NK-92 treated with Interleukin-12 subunit alpha and Interleukin-12 subunit beta, amount 100 ng/mL, for 24 hours (cell line): ENCODE data around the gene LMBR1.
"Not testable (repeated sequence)": the region's sequence is repeated elsewhere in the genome, so short reads cannot be mapped to it uniquely, and the experiment has no call there.

Experiments
- DNase-seq: peaks from one replicate; lab custom pipeline; 2025; lab: John Stamatoyannopoulos, UW

The LMBR1 gene

GRCh38 chr7:156654511-156655234 is 238.3 kb downstream of the LMBR1 start:
- DNase-seq: no peak

DNA sequence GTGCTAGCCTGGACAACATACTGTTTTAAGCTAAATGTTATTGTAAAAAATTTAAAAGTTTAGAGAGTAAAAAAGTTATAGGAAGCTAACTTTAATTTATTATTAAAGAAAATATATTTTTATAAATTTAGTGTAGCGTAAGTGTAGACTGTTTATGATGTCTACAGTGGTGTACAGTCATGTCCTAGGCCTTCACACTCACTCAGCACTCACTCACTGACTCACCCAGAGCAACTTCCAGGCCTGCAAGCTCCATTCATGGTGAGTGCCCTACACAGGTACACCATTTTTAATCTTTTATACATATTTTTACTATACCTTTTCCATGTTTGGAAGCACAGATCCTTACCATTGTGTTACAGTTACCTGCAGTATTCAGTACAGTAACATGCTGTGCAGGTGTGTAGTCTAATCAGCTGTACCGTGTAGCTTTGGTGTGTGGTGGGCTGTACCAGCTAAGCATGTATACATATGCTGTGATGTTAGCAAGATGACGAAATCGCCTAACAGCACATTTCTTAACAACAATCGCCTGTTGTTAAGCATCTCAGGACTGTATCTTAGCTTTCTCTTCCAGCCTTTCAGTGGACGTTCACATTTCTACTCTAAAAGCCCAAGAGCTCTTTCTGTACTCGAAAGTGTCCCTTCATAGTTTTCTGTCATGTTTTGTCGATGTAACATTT is 240.0 kb downstream of the LMBR1 start:
- DNase-seq: no peak

- DNase-seq: no peak
Measured at GRCh38 chr7:156651474-156651873, 241.5 kb downstream of the LMBR1 start.

DNA sequence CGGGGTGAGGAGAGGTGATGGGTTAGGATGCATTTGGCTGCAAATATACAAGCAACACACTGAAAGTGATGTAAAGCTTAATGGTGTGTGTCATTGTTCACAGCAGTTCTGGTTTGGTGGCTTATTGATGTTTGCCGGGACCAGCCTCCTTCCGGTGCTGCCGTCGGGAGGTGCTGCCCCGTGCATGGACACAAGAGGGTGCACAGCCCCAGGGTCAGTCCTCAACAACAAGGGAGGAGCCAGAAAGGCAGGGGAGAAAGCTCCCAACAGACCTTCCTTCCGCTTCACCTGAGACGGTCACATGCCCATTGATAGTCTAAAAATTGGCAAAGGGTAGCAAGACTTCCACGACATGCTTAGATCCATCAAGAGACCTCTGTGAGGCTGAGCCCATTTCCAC is 242.9 kb downstream of the LMBR1 start:
- DNase-seq: no peak

- not testable (repeated sequence) for DNase-seq
Measured at GRCh38 chr7:156647330-156647729, 245.7 kb downstream of the LMBR1 start.

- DNase-seq: no peak
Measured at GRCh38 chr7:156642306-156643045, 250.5 kb downstream of the LMBR1 start.

DNA sequence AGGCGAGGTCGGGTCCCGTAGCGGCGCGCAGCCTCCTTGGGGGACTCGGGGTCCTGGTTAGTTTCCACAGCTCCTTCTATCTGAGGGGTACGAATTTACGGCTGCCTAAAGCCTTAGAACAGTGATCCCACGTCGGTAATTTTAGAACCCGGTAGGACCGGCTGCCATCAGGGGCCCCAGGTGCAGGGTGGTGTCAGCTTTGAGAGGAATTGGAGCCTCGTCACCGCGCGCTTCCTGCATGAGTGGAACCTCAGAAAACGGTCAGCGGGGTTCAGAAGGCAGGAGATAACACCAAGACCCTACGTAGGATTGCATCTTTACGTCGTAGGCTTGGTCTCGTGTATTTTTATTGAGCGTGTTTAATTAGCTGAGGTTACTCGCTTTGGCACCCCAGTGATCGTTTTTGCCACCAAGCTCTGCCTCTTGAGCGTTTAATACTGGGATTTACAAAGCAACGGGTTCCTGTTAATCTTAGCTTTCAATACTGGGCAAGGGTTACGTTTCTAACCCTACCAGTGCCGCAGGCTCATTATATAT is 252.0 kb downstream of the LMBR1 start:
- peak; percentile 79 for DNase-seq

DNA sequence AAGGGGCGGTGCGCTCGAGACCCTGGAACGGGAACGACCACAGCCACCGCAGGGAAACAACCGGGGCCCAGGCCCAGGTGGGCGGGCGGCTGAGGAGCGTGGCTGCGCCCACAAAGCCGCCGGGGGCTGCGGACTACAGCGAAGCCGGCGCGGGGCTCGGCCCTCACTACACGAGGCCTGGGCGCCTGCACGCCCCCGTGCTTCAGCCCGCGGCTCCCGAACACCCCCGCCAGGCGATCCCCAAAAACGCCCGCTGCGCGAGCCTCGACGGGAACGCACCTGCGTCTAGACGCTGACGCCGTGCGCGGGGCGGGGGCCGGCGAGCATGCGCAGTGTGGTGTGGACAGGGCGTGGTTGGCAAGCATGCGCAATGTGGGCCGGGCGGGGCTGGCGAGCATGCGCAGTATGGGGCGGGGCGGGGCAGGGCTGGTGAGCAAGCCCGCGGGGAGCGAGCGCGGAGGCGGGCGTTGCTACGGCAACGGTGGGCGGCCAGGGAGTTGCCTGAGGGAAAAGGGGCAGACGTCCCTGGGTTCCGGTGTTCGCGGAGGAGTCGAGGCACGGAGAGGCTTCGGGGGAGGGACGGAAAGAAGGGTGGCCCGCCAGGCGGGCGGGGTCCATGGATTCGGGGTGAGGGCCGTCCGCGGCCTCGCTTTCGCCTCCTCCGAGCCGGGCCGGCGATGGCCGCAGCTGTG is 252.6 kb downstream of the LMBR1 start, which contains the start of gene RNF32:
TSS of gene RNF32 (plus strand) at position 518 of the 692 bp plus-strand sequence. CDS start 3,104 bp downstream, outside the sequence.
- peak; percentile 99 for DNase-seq

DNA sequence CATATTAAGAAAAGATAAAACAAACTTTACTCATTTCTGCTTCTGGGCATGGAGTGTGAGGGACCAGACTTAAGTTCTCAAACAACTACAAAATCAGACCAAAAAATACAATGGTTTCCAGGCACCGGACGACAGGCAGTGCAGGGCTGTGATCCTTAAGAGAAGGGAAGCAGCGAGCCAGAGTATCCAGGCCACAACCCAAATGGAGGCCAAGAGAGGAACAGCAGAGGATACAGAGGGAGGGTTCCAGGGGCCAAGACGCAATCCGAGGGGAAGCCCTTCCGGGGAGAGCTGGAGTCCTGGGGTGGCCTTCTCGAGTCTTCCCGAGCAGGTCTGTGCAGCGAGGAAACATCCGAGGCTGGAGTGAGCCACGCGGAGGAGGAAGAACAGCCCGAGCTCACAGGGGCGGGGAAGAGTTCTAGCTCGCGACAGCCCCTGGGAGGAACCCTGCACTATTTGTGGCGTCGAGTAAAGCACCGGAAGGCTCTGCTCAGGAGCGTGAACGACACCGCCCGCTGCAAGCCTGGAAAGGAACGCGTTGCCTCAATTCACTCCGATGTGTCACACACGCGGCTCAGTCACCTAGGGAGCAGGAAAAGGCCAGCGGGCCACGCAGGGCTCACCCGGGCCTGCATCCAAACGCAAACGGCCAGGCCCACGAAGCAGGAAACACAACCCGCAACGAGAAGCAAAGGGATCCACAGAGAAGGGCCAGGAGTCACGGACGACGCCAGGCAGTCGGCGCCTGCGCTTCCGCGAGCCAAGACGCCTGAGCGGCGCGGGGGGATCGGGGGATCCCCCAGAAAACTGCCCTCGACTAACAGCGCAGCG is 253.3 kb downstream of the LMBR1 start:
- no peak for DNase-seq

DNA sequence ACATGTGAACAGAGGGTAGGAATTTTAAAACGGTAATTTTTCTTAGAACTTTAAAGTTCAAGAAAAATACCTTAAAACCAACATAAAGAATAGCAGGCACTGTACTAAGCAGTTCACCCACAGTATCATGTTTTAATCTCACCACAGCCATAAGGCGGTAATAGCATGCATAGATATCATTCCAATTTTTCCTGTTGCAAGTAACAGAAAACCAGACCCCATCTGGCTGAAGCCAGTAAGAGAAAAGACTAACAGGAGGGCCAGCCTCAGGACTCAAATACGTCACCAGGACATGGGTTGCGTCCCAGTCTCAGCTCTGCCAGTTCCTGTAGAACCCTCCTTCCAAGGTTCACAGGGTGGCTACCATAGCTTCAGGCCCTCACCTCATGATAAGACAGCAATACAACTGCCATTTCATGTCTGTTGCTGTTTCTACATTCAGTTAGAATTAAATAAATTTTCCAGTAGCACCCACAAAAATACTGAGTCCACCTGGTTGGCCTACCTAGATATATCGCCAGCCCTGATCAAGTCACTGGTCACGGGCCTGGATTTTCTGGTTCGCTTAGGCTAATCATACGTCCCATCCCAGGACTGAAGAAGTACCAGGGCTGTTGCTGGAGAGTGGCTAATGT is 254.4 kb downstream of the LMBR1 start:
- no peak for DNase-seq

DNA sequence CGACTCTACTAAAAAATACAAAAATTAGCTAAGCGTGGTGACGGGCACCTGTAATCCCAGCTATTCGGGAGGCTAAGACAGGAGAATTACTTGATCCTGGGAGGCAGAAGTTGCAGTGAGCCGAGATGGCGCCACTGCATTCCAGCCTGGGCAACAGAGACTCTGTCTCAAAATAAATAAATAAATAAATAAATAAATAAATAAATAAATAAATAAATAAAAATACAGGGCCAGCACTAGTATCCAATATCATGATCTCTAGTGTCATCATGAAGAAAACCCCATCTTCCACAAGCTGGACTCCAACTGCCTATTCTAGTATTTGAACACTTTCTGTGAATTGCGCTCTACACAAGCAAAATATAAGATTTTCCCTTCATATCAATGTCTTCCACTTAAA is 255.9 kb downstream of the LMBR1 start:
- not testable (repeated sequence) for DNase-seq

GRCh38 chr7:156635529-156636385 is 257.2 kb downstream of the LMBR1 start:
- DNase-seq: no peak

GRCh38 chr7:156634117-156634516 is 258.9 kb downstream of the LMBR1 start:
- no peak for DNase-seq

GRCh38 chr7:156629873-156630272 is 263.1 kb downstream of the LMBR1 start:
- no peak for DNase-seq

- no peak for DNase-seq
Measured at GRCh38 chr7:156628562-156628961, 264.4 kb downstream of the LMBR1 start.
